ENCODE results near the gene MFN2. TPM values are rescaled to one million over a fixed set of nuclear protein-coding genes. Genes with fewer than 3 reads are reported as not detected.

The MFN2 gene
- total and polyA plus RNA-seq, 2 of the 8 experiments (the other 6 are each of a cell fraction or from before 2014, with no cell fraction given): 34.0 to 62.5 TPM

GRCh38 chr1:12031039-12031980 lies 51.1 kb downstream of the MFN2 start (continued):
- TF ChIP-seq TAF7 (optimal IDR thresholded peaks at IDR 0.05; ENCODE audit: borderline replicate concordance, low read depth, low read length): no peak
- TF ChIP-seq RFX5 (IDR thresholded peaks at IDR 0.05; ENCODE audit: borderline replicate concordance, low read depth, low read length): no peak
- TF ChIP-seq SP4 (IDR thresholded peaks at IDR 0.05; ENCODE audit: low read length): no peak
- TF ChIP-seq SIRT6 (IDR thresholded peaks at IDR 0.05; ENCODE audit: low read length): no peak
- no peak for TF ChIP-seq TBP (IDR thresholded peaks at IDR 0.05; ENCODE audit: low read depth, low read length)
- no peak for TF ChIP-seq CREB1 (IDR thresholded peaks at IDR 0.05)
- TF ChIP-seq RNF2 (IDR thresholded peaks at IDR 0.05; ENCODE audit: borderline replicate concordance, low read depth, low read length, missing control alignments, poor library complexity, severe bottlenecking): no peak
- TF ChIP-seq SUZ12 (IDR thresholded peaks at IDR 0.05; ENCODE audit: low read length): no peak

All from H1 (cell line).